ENCODE data around the gene CFAP52. TPM values are rescaled to one million over a fixed set of nuclear protein-coding genes. Genes with fewer than 3 reads are reported as not detected.

Gene CFAP52
- total and polyA plus RNA-seq, 2 experiments from 2014 or later, result not detected

GRCh38 chr17:9612006-9612405 is 35.6 kb downstream of the CFAP52 start:
- Mint-ChIP-seq H3K27ac (no peak overlapping the region), H3K4me3 (no peak overlapping the region), H3K4me1 (no peaks in the 10 kb centered on the region), H3K36me3 (ENCODE audit: low read depth) (no peaks in the 10 kb centered on the region), H3K9me3 (no peaks in the 10 kb centered on the region; the same call in 2 of the 3 replicates), H3K27me3 (ENCODE audit: insufficient read depth, low read depth, poor library complexity) (no peaks in the 10 kb centered on the region)
- H3K4me2 ChIP-seq, result no peak overlapping the region
- H3K4me3 ChIP-seq, result no peak overlapping the region
- H2AFZ ChIP-seq, result peak overlapping the region; percentile 53; the same call in 1 of the 2 replicates
- H3K9me2 ChIP-seq (ENCODE audit: insufficient read depth), result no peaks in the 10 kb centered on the region
- peaks cover 4% of the 10 kb centered on the region; the same call in 1 of the 2 replicates for H3K4me1 ChIP-seq (ENCODE audit: insufficient read depth)
- TF ChIP-seq ZNF462 (CRISPR knock-in tag; IDR thresholded peaks at IDR 0.05), result no peak
- no peak for TF ChIP-seq ZNF331 (CRISPR knock-in tag; IDR thresholded peaks at IDR 0.05; ENCODE audit: low read depth)
- no peak for TF ChIP-seq ZNF114 (CRISPR knock-in tag; IDR thresholded peaks at IDR 0.05)
- TF ChIP-seq EZH2 (IDR thresholded peaks at IDR 0.05; ENCODE audit: low read depth, unreplicated experiment), result no peak
- TF ChIP-seq EZH2phosphoT487 (IDR thresholded peaks at IDR 0.05; ENCODE audit: unreplicated experiment), result no peak
- no peak for TF ChIP-seq POLR2AphosphoS5 (IDR thresholded peaks at IDR 0.05; ENCODE audit: low read depth)
- TF ChIP-seq REST (IDR thresholded peaks at IDR 0.05; ENCODE audit: unreplicated experiment), result no peak
- TF ChIP-seq STAT1 (IDR thresholded peaks at IDR 0.05; ENCODE audit: unreplicated experiment), result no peak
- no peak for TF ChIP-seq ETS1 (IDR thresholded peaks at IDR 0.05)
- no peak for TF ChIP-seq CREB1 (CRISPR knock-in tag; IDR thresholded peaks at IDR 0.05; ENCODE audit: low read depth)
- DNase-seq (ENCODE audit: low spot score) (no peak), ATAC-seq (no peak)
- H3F3A ChIP-seq (replicated peaks; ENCODE audit: low read depth), result no peaks in the 10 kb centered on the region
- H3K36me3 ChIP-seq (ENCODE audit: insufficient read depth), result no peaks in the 10 kb centered on the region; the same call in 1 of the 2 replicates
- H3K27me3 ChIP-seq (ENCODE audit: insufficient read depth), result no peaks in the 10 kb centered on the region
- no peaks in the 10 kb centered on the region for H4K20me1 ChIP-seq (replicated peaks; ENCODE audit: insufficient read depth)
- H3K79me2 ChIP-seq (replicated peaks; ENCODE audit: insufficient read depth), result no peaks in the 10 kb centered on the region
- no peak overlapping the region for H3K27ac ChIP-seq (ENCODE audit: low read depth)
